ENCODE measurements around the gene ASB9. TPM values are rescaled to one million over a fixed set of nuclear protein-coding genes. Genes with fewer than 3 reads are reported as not detected.
A peak's percentile ranks its signal among the peaks of the same experiment; 100 is the strongest.

ASB9 gene
- polyA plus RNA-seq, 1 experiment: 0.53 TPM

- CTCF ChIA-PET: no interaction called here
- no peak for TF ChIP-seq CTCF (IDR thresholded peaks at IDR 0.05; ENCODE audit: insufficient read depth, low read depth, low read length)
- POLR2A ChIA-PET: no interaction called here
- Histone ChIP-seq H3K27me3 (ENCODE audit: control insufficient read depth, insufficient read depth, low read length) (no peaks in the 10 kb centered on the region), H3K36me3 (ENCODE audit: control insufficient read depth, insufficient read depth, low read length) (no peaks in the 10 kb centered on the region), H3K4me3 (ENCODE audit: low read depth, low read length) (no peak overlapping the region)
- no peak for DNase-seq (ENCODE audit: low read depth)
Measured at GRCh38 chrX:15207384-15207783, 62.5 kb downstream of the ASB9 start.

GRCh38 chrX:15206306-15206705 lies 63.6 kb downstream of the ASB9 start:
- H3K36me3 ChIP-seq (ENCODE audit: control insufficient read depth, insufficient read depth, low read length): no peaks in the 10 kb centered on the region
- no peak for DNase-seq (ENCODE audit: low read depth)
- ChIA-PET CTCF (no interaction called here), POLR2A (no interaction called here)
- H3K27me3 ChIP-seq (ENCODE audit: control insufficient read depth, insufficient read depth, low read length): no peaks in the 10 kb centered on the region
- TF ChIP-seq CTCF (IDR thresholded peaks at IDR 0.05; ENCODE audit: insufficient read depth, low read depth, low read length): no peak
- no peak overlapping the region for H3K4me3 ChIP-seq (ENCODE audit: low read depth, low read length)

GRCh38 chrX:15204130-15204751 lies 65.6 kb downstream of the ASB9 start:
- H3K27me3 ChIP-seq (ENCODE audit: control insufficient read depth, insufficient read depth, low read length): no peaks in the 10 kb centered on the region
- ChIA-PET CTCF (no interaction called here), POLR2A (no interaction called here)
- H3K36me3 ChIP-seq (ENCODE audit: control insufficient read depth, insufficient read depth, low read length): no peaks in the 10 kb centered on the region
- DNase-seq (ENCODE audit: low read depth): no peak
- no peak overlapping the region for H3K4me3 ChIP-seq (ENCODE audit: low read depth, low read length)
- TF ChIP-seq CTCF (IDR thresholded peaks at IDR 0.05; ENCODE audit: insufficient read depth, low read depth, low read length): no peak

- ChIA-PET CTCF (no interaction called here), POLR2A (no interaction called here)
- TF ChIP-seq CTCF (IDR thresholded peaks at IDR 0.05; ENCODE audit: insufficient read depth, low read depth, low read length): no peak
- DNase-seq (ENCODE audit: low read depth): no peak
- Histone ChIP-seq H3K36me3 (ENCODE audit: control insufficient read depth, insufficient read depth, low read length) (no peaks in the 10 kb centered on the region), H3K4me3 (ENCODE audit: low read depth, low read length) (no peak overlapping the region), H3K27me3 (ENCODE audit: control insufficient read depth, insufficient read depth, low read length) (no peaks in the 10 kb centered on the region)
Measured at GRCh38 chrX:15203694-15204093, 66.2 kb downstream of the ASB9 start.

- CTCF ChIA-PET: no interaction called here
- TF ChIP-seq CTCF (IDR thresholded peaks at IDR 0.05; ENCODE audit: insufficient read depth, low read depth, low read length): no peak
Measured at GRCh38 chrX:15202454-15203177, 67.3 kb downstream of the ASB9 start.

More at GRCh38 chrX:15202454-15203177, 67.3 kb downstream of the ASB9 start:
- no peaks in the 10 kb centered on the region for H3K36me3 ChIP-seq (ENCODE audit: control insufficient read depth, insufficient read depth, low read length)
- POLR2A ChIA-PET: no interaction called here
- no peak overlapping the region for H3K4me3 ChIP-seq (ENCODE audit: low read depth, low read length)
- DNase-seq (ENCODE audit: low read depth): peak; percentile 76
- no peaks in the 10 kb centered on the region for H3K27me3 ChIP-seq (ENCODE audit: control insufficient read depth, insufficient read depth, low read length)

Data from BJ (cell line).